ENCODE measurements around the gene ROBO2.

Gene ROBO2

GRCh38 chr3:77247061-77247460 is 207.2 kb downstream of the ROBO2 start:
- Histone ChIP-seq H3K4me3 (replicated peaks; ENCODE audit: insufficient read depth, low read length) (no peak overlapping the region), H3K27me3 (ENCODE audit: insufficient read depth, poor library complexity, severe bottlenecking) (no peaks in the 10 kb centered on the region), H3K27ac (replicated peaks) (no peak overlapping the region)
- TF ChIP-seq REST (IDR thresholded peaks at IDR 0.05; ENCODE audit: insufficient replicate concordance, low read depth): no peak
- no peak for TF ChIP-seq CTCF (IDR thresholded peaks at IDR 0.05; ENCODE audit: insufficient read depth, low read length)
- no peak for TF ChIP-seq SPI1 (IDR thresholded peaks at IDR 0.05; ENCODE audit: borderline replicate concordance, low read depth)
- no peak for TF ChIP-seq POLR2AphosphoS5 (IDR thresholded peaks at IDR 0.05; ENCODE audit: low read depth)
- TF ChIP-seq GABPA (IDR thresholded peaks at IDR 0.05; ENCODE audit: low read depth): no peak
- no peak for DNase-seq (ENCODE audit: low read depth in 1 of 2, low spot score in 1 of 2)

DNA sequence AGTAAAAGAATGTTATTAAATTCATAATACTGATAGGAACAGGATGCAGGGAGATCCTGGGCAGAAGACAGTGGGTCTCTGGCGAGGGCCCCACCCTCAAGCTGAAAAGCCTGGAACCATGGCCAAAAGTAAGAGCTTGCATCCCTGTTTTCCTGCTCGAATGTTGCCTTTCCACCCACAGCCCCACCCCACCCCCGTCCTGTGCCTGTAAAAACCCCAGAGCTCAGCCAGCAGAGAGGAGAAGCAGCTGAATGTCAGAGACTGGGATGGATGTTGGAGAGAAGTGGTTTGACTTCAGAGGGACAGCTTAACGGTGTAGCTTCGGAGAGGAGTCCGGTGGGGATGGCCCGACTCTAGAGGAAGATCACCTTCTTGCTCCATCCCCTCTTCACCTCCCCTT is 207.9 kb downstream of the ROBO2 start:
- no peak for TF ChIP-seq REST (IDR thresholded peaks at IDR 0.05; ENCODE audit: insufficient replicate concordance, low read depth)
- TF ChIP-seq POLR2AphosphoS5 (IDR thresholded peaks at IDR 0.05; ENCODE audit: low read depth): no peak
- no peak for TF ChIP-seq GABPA (IDR thresholded peaks at IDR 0.05; ENCODE audit: low read depth)
- no peak for TF ChIP-seq SPI1 (IDR thresholded peaks at IDR 0.05; ENCODE audit: borderline replicate concordance, low read depth)
- Histone ChIP-seq H3K4me3 (replicated peaks; ENCODE audit: insufficient read depth, low read length) (no peak overlapping the region), H3K27me3 (ENCODE audit: insufficient read depth, poor library complexity, severe bottlenecking) (no peaks in the 10 kb centered on the region), H3K27ac (replicated peaks) (no peak overlapping the region)
- no peak for DNase-seq (ENCODE audit: low read depth in 1 of 2, low spot score in 1 of 2)

DNA sequence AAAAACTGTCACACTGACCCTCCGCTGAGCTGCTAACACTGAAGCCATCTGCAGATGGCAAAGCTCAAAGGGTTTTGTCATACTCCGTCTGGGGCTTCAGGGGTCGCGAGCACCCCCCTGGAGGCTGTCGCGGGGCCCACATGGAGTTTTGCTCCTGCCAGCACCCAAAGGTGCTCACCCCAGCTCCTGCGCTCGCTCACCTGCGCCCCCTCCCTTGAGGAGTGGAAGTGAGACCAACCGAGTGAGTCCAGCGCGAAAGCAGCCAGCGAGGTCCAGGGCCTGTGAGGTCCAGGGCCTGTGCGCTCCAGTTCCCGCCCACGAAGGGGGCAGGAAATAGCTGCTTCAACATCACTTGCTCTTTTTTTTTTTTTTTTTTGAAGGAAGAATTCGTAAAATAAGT is 208.5 kb downstream of the ROBO2 start:
- no peaks in the 10 kb centered on the region for H3K27me3 ChIP-seq (ENCODE audit: insufficient read depth, poor library complexity, severe bottlenecking)
- H3K27ac ChIP-seq (replicated peaks): no peak overlapping the region
- no peak for TF ChIP-seq SPI1 (IDR thresholded peaks at IDR 0.05; ENCODE audit: borderline replicate concordance, low read depth)
- TF ChIP-seq REST (IDR thresholded peaks at IDR 0.05; ENCODE audit: insufficient replicate concordance, low read depth): no peak
- no peak for TF ChIP-seq CTCF (IDR thresholded peaks at IDR 0.05; ENCODE audit: insufficient read depth, low read length)
- no peak for TF ChIP-seq POLR2AphosphoS5 (IDR thresholded peaks at IDR 0.05; ENCODE audit: low read depth)
- TF ChIP-seq GABPA (IDR thresholded peaks at IDR 0.05; ENCODE audit: low read depth): no peak
- no peak overlapping the region for H3K4me3 ChIP-seq (replicated peaks; ENCODE audit: insufficient read depth, low read length)
- no peak for DNase-seq (ENCODE audit: low read depth in 1 of 2, low spot score in 1 of 2)
